Neural cell (in vitro differentiated cells): ENCODE results near the gene PTPN3. TPM values are rescaled to one million over a fixed set of nuclear protein-coding genes. Genes with fewer than 3 reads are reported as not detected.

Experiments used
- H2AFZ ChIP-seq: fragments of 200-600, 300-800 bp; sonication (generic), shearing (Covaris generic); 2 replicates; pipeline ENCODE4 v1.6.0; 2014; ENCODE audit warnings: low read depth, mild to moderate bottlenecking, antibody characterized with exemption, low read length, moderate library complexity
- H3F3A ChIP-seq: fragments of 200-600 bp; shearing (Covaris generic); 2 replicates; pipeline ENCODE4 v1.6.1; 2016; ENCODE audit warnings: mild to moderate bottlenecking, moderate library complexity, mixed read lengths, antibody characterized with exemption, low read length; ENCODE audit not compliant: insufficient read depth, poor library complexity, severe bottlenecking
- H3K27ac ChIP-seq: fragments of 200-600, 300-800 bp; sonication (generic), shearing (Covaris generic); 2 replicates; pipeline ENCODE4 v1.5.1; 2014; ENCODE audit warnings: mild to moderate bottlenecking, low read length, moderate library complexity
- H3K27me3 ChIP-seq: fragments of 300-800, 200-600 bp; sonication (generic), shearing (Covaris generic); 2 replicates; pipeline ENCODE4 v1.6.0; 2014; ENCODE audit warnings: mild to moderate bottlenecking, low read depth, low read length, moderate library complexity; ENCODE audit not compliant: insufficient read depth
- H3K36me3 ChIP-seq: fragments of 300-800, 200-600 bp; sonication (generic), shearing (Covaris generic); 2 replicates; pipeline ENCODE4 v1.5.1; 2014; ENCODE audit warnings: mild to moderate bottlenecking, antibody characterized with exemption, low read length, moderate library complexity; ENCODE audit not compliant: insufficient read depth
- H3K4me2 ChIP-seq: fragments of 300-800, 200-600 bp; sonication (generic), shearing (Covaris generic); 2 replicates; pipeline ENCODE4 v1.6.0; 2014; ENCODE audit warnings: mild to moderate bottlenecking, low read length
- H3K4me3 ChIP-seq: fragments of 300-800, 200-600 bp; sonication (generic), shearing (Covaris generic); 2 replicates; pipeline ENCODE4 v1.5.1; 2014; ENCODE audit warnings: mild to moderate bottlenecking, low read length, moderate library complexity
- H3K79me2 ChIP-seq: fragments of 200-600 bp; shearing (Covaris generic); replicated peaks from 2 replicates; pipeline ENCODE4 v1.6.0; 2014; ENCODE audit warnings: mild to moderate bottlenecking, low read length, moderate library complexity; ENCODE audit not compliant: insufficient read depth
- H3K9ac ChIP-seq: fragments of 300-800, 200-600 bp; sonication (generic), shearing (Covaris generic); 2 replicates; pipeline ENCODE4 v1.6.1; 2016; ENCODE audit warnings: mild to moderate bottlenecking, low read length, mixed read lengths
- H3K9me2 ChIP-seq: fragments of 200-600 bp; shearing (Covaris generic); 2 replicates; pipeline ENCODE4 v1.6.1; 2016; ENCODE audit warnings: mild to moderate bottlenecking, low read length, mixed read lengths; ENCODE audit not compliant: insufficient read depth
- H3K9me3 ChIP-seq: fragments of 200-600, 300-800 bp; sonication (generic), shearing (Covaris generic); 2 replicates; pipeline ENCODE4 v1.6.1; 2016; ENCODE audit warnings: mild to moderate bottlenecking, mixed run types, low read length, moderate library complexity, mixed read lengths
- H4K20me1 ChIP-seq: fragments of 200-600 bp; shearing (Covaris generic); 2 replicates; pipeline ENCODE4 v1.6.1; 2016; ENCODE audit warnings: mild to moderate bottlenecking, mixed run types; ENCODE audit not compliant: insufficient read depth
- CTCF ChIP-seq: fragments of 450-650 bp; IDR thresholded peaks from 2 replicates; pipeline ENCODE4 v1.5.1; 2014; ENCODE audit warnings: antibody characterized with exemption, mild to moderate bottlenecking, moderate library complexity; ENCODE audit not compliant: poor library complexity, severe bottlenecking
- EP300 ChIP-seq: fragments of 450-650 bp; conservative IDR thresholded peaks from 2 replicates; pipeline ENCODE4 v1.6.1; 2014; ENCODE audit warnings: antibody characterized with exemption, mild to moderate bottlenecking, moderate library complexity; ENCODE audit not compliant: poor library complexity, severe bottlenecking
- EZH2 ChIP-seq: fragments of 200-600, 300-800 bp; shearing (Covaris generic), sonication (generic); IDR thresholded peaks from 2 replicates; pipeline ENCODE4 v1.6.1; 2014; ENCODE audit warnings: antibody characterized with exemption, low read length, borderline replicate concordance, mild to moderate bottlenecking; ENCODE audit not compliant: insufficient read depth, poor library complexity, severe bottlenecking
- MXI1 ChIP-seq: fragments of 450-650 bp; conservative IDR thresholded peaks from 2 replicates; pipeline ENCODE4 v1.6.1; 2014; ENCODE audit warnings: antibody characterized with exemption, mild to moderate bottlenecking; ENCODE audit not compliant: poor library complexity, severe bottlenecking
- POLR2AphosphoS5 ChIP-seq: IDR thresholded peaks from 2 replicates; pipeline ENCODE4 v1.6.1; 2012
- RAD21 ChIP-seq: fragments of 450-650 bp; conservative IDR thresholded peaks from 2 replicates; pipeline ENCODE4 v1.6.1; 2014; ENCODE audit warnings: antibody characterized with exemption, mild to moderate bottlenecking, moderate library complexity
- REST ChIP-seq: IDR thresholded peaks from 2 replicates; pipeline ENCODE4 v1.6.1; 2012; ENCODE audit warnings: borderline replicate concordance
- SMC3 ChIP-seq: fragments of 450-650 bp; conservative IDR thresholded peaks from 2 replicates; pipeline ENCODE4 v1.6.1; 2014; ENCODE audit warnings: antibody characterized with exemption, mild to moderate bottlenecking, moderate library complexity; ENCODE audit not compliant: poor library complexity
- TAF1 ChIP-seq: IDR thresholded peaks from 2 replicates; pipeline ENCODE4 v1.6.1; 2012; ENCODE audit warnings: low read depth
- polyA plus RNA-seq: library from polyadenylated mRNA; depleted of rRNA; stranded (reverse); fragments of >200 nt; gene quantifications from 2 replicates; pipeline ENCODE4 v1.2.3, GENCODE V29; 2014

The PTPN3 gene
- polyA plus RNA-seq, 1 donor from 2014 or later = 3.8 TPM

- Histone ChIP-seq H4K20me1 (no peaks in the 10 kb centered on the region), H3F3A (no peaks in the 10 kb centered on the region), H3K27ac (no peak overlapping the region), H3K9ac (no peak overlapping the region), H3K36me3 (no peaks in the 10 kb centered on the region), H3K79me2 (no peaks in the 10 kb centered on the region), H3K27me3 (no peaks in the 10 kb centered on the region), H3K9me2 (no peaks in the 10 kb centered on the region), H3K9me3 (no peaks in the 10 kb centered on the region), H3K4me3 (no peak overlapping the region), H2AFZ (no peak overlapping the region), H3K4me2 (no peak overlapping the region)
- no peak for TF ChIP-seq RAD21
- TF ChIP-seq EP300 = no peak
- no peak for TF ChIP-seq MXI1
- no peak for TF ChIP-seq EZH2
Observed at GRCh38 chr9:109474944-109475343, 23.2 kb downstream of the PTPN3 start.

- Histone ChIP-seq H3K4me3 (no peak overlapping the region), H3K27ac (no peak overlapping the region), H3K27me3 (no peaks in the 10 kb centered on the region), H3K9me3 (no peaks in the 10 kb centered on the region), H2AFZ (no peak overlapping the region), H3K4me2 (no peak overlapping the region), H3K36me3 (no peaks in the 10 kb centered on the region), H3K9ac (no peak overlapping the region), H4K20me1 (no peaks in the 10 kb centered on the region), H3K79me2 (no peaks in the 10 kb centered on the region), H3K9me2 (no peaks in the 10 kb centered on the region), H3F3A (no peaks in the 10 kb centered on the region)
- TF ChIP-seq CTCF = no peak
- TF ChIP-seq RAD21 = no peak
- no peak for TF ChIP-seq REST
- TF ChIP-seq EP300 = no peak
- no peak for TF ChIP-seq MXI1
- TF ChIP-seq EZH2 = no peak
Observed at GRCh38 chr9:109474170-109474569, 23.9 kb downstream of the PTPN3 start.

GRCh38 chr9:109473329-109473728 lies 24.8 kb downstream of the PTPN3 start:
- Histone ChIP-seq H2AFZ (no peak overlapping the region), H3K4me3 (no peak overlapping the region), H4K20me1 (no peaks in the 10 kb centered on the region), H3K36me3 (no peaks in the 10 kb centered on the region), H3K9me2 (no peaks in the 10 kb centered on the region), H3F3A (no peaks in the 10 kb centered on the region), H3K27me3 (no peaks in the 10 kb centered on the region), H3K4me2 (no peak overlapping the region), H3K27ac (no peak overlapping the region), H3K9ac (no peak overlapping the region), H3K79me2 (no peaks in the 10 kb centered on the region), H3K9me3 (no peaks in the 10 kb centered on the region)
- TF ChIP-seq SMC3 (no peak), EZH2 (no peak), EP300 (no peak), RAD21 (no peak), POLR2AphosphoS5 (no peak), TAF1 (no peak), REST (no peak), MXI1 (no peak), CTCF (no peak)
